GM13976 (cell line): Measurements from ENCODE around the gene CYSTM1.

Source experiments
- DNase-seq: peaks from one replicate; pipeline ENCODE4 v3.0.0; 2012; ENCODE audit warnings: low spot score
- in situ Hi-C: fragments of 300-500 bp; cut with MboI; formaldehyde crosslinking; loops from one replicate; pipeline ENCODE4 v1.12.0; 2022; ENCODE audit warnings: low sequenced_read_pairs, mixed read lengths, inconsistent platforms; ENCODE audit not compliant: unreplicated experiment
- TF ChIP-seq, protein P1 (sequence below): IDR thresholded peaks from 2 replicates; pipeline ENCODE4 v1.5.1; 2012; ENCODE audit warnings: borderline replicate concordance, mild to moderate bottlenecking; ENCODE audit not compliant: insufficient read depth; ENCODE audit errors: extremely low read depth, missing control alignments, control extremely low read depth

CYSTM1 gene

DNA sequence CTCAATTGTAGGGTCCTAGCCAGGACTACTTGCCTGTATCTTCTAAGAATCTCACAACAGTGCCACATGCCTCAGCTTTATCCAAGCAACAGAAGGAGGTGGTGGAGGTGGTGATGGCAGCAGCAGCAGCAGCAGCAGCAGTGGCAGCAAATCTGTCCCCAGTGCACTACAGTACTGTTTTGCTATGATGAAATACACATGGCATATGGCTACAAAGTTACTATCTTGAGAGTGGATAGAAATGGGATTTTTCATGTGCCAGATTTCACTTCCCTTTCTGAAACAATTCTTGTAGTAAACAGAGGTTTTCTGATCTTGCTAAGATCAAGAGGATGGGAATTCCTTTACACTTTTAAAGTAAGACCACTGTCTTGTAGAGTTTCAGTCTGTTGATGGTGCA is 8.1 kb upstream of the CYSTM1 start:
- no peak for DNase-seq
- TF ChIP-seq, protein P1, sequence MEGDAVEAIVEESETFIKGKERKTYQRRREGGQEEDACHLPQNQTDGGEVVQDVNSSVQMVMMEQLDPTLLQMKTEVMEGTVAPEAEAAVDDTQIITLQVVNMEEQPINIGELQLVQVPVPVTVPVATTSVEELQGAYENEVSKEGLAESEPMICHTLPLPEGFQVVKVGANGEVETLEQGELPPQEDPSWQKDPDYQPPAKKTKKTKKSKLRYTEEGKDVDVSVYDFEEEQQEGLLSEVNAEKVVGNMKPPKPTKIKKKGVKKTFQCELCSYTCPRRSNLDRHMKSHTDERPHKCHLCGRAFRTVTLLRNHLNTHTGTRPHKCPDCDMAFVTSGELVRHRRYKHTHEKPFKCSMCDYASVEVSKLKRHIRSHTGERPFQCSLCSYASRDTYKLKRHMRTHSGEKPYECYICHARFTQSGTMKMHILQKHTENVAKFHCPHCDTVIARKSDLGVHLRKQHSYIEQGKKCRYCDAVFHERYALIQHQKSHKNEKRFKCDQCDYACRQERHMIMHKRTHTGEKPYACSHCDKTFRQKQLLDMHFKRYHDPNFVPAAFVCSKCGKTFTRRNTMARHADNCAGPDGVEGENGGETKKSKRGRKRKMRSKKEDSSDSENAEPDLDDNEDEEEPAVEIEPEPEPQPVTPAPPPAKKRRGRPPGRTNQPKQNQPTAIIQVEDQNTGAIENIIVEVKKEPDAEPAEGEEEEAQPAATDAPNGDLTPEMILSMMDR = no peak
- in situ Hi-C loops = loop anchor here (10.0 kb wide), 1 partner anchor 188 kb away; no protein-coding TSS in a partner anchor

DNA sequence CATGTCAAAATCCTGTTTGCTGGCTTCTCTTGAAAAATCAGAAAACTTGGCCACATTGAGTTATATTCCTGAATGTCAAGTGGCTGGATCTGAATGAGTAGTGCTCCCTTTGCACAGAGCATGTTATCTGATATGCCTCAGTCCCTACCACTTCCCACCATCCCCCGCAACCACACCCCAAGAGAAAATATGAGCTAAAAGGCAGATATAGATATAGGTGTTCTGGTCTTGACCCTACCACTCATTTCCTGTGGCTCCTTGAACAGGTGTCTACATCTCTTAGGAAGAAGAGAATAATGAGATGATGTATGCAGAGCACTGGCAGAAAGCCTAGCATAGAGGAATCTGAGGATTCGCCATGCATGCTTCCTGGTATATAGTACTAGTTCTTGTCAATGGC is 6.6 kb upstream of the CYSTM1 start:
- TF ChIP-seq, protein P1 = no peak
- DNase-seq = no peak
- in situ Hi-C loops = loop anchor here (10.0 kb wide), 1 partner anchor 186 kb away; no protein-coding TSS in a partner anchor

DNA sequence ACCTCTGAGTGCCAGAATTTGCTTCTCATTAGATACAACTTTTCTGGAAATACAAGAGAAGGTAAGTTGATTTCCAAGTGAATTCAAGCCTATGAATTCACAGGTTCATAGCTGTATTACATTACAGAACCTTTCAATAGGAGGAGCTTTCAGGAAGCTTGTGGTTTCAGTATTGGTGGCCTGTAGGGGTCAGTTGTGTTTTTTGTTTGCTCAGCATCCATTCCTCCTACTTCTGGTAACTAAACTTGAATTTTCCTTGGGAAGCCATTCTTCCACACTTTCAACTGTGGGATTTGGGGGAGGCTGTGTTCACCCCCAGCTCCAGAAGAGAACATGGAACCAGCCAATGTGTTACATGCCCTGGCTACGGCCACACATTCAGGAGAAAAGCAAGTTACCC is 5.6 kb upstream of the CYSTM1 start:
- in situ Hi-C loops = loop anchor here (10.0 kb wide), 1 partner anchor 185 kb away; no protein-coding TSS in a partner anchor

DNA sequence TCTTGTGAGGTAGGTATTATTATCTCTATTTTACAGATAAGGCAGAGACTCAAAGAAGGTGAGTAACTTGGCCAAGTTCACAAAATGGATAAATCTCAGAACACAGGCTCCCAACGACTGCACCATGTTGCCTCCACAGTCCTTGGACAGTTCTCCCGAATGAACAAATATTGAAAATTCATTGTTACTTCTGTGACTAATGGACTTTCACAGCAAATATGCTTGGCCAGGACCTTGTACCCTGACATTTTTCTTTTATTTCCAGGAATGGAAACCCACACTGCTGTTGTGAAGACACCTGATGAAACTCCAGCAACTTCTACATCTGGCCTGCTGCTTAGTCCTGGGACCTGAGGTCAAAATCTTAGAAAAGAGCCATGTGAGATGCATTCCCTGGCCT is 2.5 kb upstream of the CYSTM1 start:
- DNase-seq = no peak
- TF ChIP-seq, protein P1 = no peak
- in situ Hi-C loops = no loop called here

More for the DNA sequence above, 5.6 kb upstream of the CYSTM1 start:
- TF ChIP-seq, protein P1 = no peak
- no peak for DNase-seq

DNA sequence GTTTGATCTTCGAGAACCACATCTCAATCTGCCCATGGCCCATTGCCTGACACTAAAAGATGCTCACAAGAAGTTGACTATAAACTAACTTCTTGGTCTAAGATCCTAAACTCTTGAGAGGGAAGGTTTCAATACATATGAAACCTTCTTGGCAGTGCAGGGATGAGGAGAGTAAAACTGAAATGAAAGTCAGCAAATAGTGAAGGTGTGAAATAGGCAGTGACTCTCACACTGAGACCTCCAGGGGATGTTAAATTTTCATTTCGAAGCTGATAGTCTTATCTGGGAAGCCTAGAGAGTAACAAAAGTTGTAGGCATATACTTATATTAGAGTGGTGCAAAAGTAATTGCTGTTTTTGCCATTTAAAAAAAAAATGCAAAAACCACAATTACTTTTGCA is 974 bp upstream of the CYSTM1 start:
- in situ Hi-C loops = no loop called here
- DNase-seq = no peak
- TF ChIP-seq, protein P1 = no peak

DNA sequence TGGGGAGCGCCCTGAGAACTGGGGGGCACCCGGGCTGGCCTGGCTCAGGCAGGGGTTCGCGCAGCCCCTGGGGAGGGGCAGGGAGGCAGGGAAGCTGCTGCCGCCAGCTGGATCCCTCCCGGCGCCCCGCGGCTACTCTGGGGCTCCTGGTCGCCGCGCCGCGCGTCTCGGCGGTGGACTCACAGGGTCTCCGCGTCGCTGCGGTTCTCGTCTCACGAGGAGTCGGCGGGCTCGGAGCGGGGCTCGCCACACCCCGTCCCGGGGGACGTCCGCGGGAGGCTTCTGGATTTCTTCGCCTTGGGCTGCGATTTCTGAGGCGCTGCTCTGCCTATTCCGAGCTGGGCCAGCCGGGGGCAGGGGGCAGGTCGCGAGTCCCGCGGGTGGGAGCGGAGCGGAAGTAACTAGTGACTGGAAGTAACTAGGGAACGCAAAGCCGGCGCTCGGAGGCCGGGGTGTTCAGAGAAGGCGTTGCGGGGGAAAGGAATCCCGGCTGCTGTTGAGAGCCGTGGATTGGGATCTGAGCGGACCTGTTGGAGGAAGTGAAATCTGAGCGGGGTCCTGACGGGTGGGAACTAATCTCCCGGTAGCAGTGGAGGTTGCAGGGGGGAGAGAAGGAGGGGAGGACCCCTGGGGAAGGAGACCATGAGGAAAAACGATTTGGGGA is 511 bp downstream of the CYSTM1 start:
- in situ Hi-C loops = no loop called here
- peak; percentile 78 for DNase-seq
- TF ChIP-seq, protein P1 = peak; percentile 21
